HEK293 (cell line): ENCODE results near the gene ANKRD33B.

ENCODE experiments used
- GLIS1 ChIP-seq: fragments of 450-650 bp; formaldehyde crosslinking; IDR thresholded peaks from 2 replicates; pipeline ENCODE4 v1.5.1; 2016; ENCODE audit warnings: missing biosample characterization, missing genetic modification characterization
- KLF1 ChIP-seq: fragments of 450-650 bp; formaldehyde crosslinking; IDR thresholded peaks from 2 replicates; pipeline ENCODE4 v1.5.1; 2016; ENCODE audit warnings: missing biosample characterization, missing genetic modification characterization
- KLF7 ChIP-seq: fragments of 450-650 bp; formaldehyde crosslinking; IDR thresholded peaks from 2 replicates; pipeline ENCODE4 v1.5.1; 2016; ENCODE audit warnings: missing biosample characterization, missing genetic modification characterization, borderline replicate concordance
- PRDM1 ChIP-seq: fragments of 450-650 bp; formaldehyde crosslinking; IDR thresholded peaks from 2 replicates; pipeline ENCODE4; 2016; ENCODE audit warnings: missing biosample characterization, missing genetic modification characterization
- SP2 ChIP-seq: fragments of 450-650 bp; formaldehyde crosslinking; IDR thresholded peaks from 2 replicates; pipeline ENCODE4 v1.5.1; 2016; ENCODE audit warnings: missing biosample characterization, missing genetic modification characterization
- TSHZ1 ChIP-seq: fragments of 450-650 bp; formaldehyde crosslinking; IDR thresholded peaks from 2 replicates; pipeline ENCODE4 v1.5.1; 2016; ENCODE audit warnings: missing biosample characterization, missing genetic modification characterization, borderline replicate concordance
- ZBTB26 ChIP-seq: fragments of 450-650 bp; formaldehyde crosslinking; optimal IDR thresholded peaks from 2 replicates; pipeline ENCODE3; 2016; ENCODE audit warnings: missing biosample characterization, mild to moderate bottlenecking, missing genetic modification characterization
- ZNF26 ChIP-seq: fragments of 450-650 bp; formaldehyde crosslinking; IDR thresholded peaks from 2 replicates; pipeline ENCODE4 v1.5.1; 2016; ENCODE audit warnings: missing biosample characterization, missing genetic modification characterization
- ZNF548 ChIP-seq: fragments of 450-650 bp; formaldehyde crosslinking; IDR thresholded peaks from 2 replicates; pipeline ENCODE4 v1.5.1; 2016; ENCODE audit warnings: missing biosample characterization, missing genetic modification characterization
- ZNF621 ChIP-seq: fragments of 450-650 bp; formaldehyde crosslinking; IDR thresholded peaks from 2 replicates; pipeline ENCODE4 v1.5.1; 2017; ENCODE audit warnings: missing biosample characterization, missing genetic modification characterization

GRCh38 chr5:10518347-10518746, 45.5 kb upstream of the ANKRD33B start:
- TF ChIP-seq GLIS1 (tag by site-specific recombination) (no peak), ZNF26 (no peak), ZBTB26 (no peak), SP2 (no peak), PRDM1 (no peak), ZNF621 (tag by site-specific recombination) (no peak), KLF7 (tag by site-specific recombination) (no peak), TSHZ1 (tag by site-specific recombination) (no peak), ZNF548 (no peak), KLF1 (no peak)
